Choroid plexus epithelial cell (primary cell): ENCODE measurements around the gene JAG2.

Experiments
- DNase-seq: peaks from one replicate; pipeline ENCODE4 v3.0.0-alpha.2; 2010; ENCODE audit warnings: low read depth
- H3K4me3 ChIP-seq: 2 replicates; pipeline ENCODE4 v1.5.1; 2011; ENCODE audit warnings: low read depth, mild to moderate bottlenecking, control low read depth, low read length, moderate library complexity
- CTCF ChIP-seq: conservative IDR thresholded peaks from 2 replicates; pipeline ENCODE4 v1.5.1; 2011; ENCODE audit warnings: low read depth, mild to moderate bottlenecking, control low read depth, inconsistent platforms, low read length, moderate library complexity

JAG2 gene

DNA sequence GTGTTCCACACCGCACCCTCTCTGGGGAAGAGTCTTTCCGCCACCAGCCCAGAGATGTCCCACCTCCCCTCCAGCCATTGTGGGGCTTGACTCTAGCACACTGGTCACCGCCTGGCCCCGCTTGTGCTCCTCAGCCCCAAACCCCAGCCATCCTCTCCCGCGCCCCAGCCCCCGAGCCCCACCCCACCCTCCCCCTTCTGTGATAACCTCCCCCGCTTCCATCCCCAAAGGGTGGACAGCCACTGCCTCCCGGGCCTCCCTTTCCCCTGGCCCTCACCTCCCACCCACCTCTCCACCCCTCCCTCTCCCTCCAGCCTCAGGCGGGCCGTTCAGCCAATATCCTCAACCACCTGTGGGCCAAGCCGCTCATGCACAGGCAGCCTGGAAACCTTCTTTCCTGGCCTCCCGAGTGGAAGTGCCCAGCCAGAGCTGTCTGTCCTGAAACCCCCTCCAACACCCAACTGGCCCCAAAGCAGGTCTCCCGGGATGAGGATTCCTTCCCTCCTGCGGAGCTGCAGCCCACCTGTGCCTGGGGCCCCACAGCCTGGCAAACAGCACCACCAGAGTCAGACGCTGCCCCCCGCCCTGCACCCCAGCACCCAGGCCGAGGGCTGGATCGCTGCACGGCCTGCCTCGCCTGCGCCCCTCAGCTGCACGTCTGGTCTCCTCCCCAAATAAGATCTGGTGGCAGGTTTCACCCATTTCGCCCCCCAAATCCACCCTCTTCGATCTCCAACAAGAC is 39.6 kb upstream of the JAG2 start:
- no peak overlapping the region for H3K4me3 ChIP-seq
- no peak for DNase-seq
- no peak for TF ChIP-seq CTCF

DNA sequence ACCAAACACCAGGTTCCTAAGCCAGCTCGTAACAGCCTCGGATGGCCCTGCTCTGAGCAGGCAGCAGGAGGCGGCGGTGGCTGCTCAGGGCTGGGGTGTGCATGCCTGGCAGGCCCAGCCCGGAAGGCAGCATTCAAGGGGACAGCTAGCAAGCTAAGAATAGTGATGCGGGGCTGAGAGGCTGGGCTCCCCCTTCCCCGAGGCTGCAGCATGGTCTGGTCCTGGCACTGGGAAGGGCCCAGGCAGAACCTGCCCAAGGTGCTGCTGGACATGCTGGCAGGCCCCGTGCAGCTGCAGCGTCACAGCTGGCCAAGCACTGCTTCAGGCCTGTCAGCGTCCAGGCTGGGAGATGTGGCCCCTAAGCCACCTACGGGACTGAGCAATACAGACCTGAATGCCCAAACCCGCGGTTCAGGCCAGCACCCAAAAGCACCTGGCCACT is 38.9 kb upstream of the JAG2 start:
- peak; percentile 27 for TF ChIP-seq CTCF

GRCh38 chr14:105206873-105207272 is 38.3 kb upstream of the JAG2 start:
- no peak for DNase-seq
- no peak overlapping the region for H3K4me3 ChIP-seq
- no peak for TF ChIP-seq CTCF

More for the DNA sequence above, 38.9 kb upstream of the JAG2 start:
- no peak overlapping the region for H3K4me3 ChIP-seq
- DNase-seq = no peak

GRCh38 chr14:105205673-105206208 is 37.2 kb upstream of the JAG2 start:
- H3K4me3 ChIP-seq = no peak overlapping the region
- DNase-seq = no peak
- TF ChIP-seq CTCF = no peak

GRCh38 chr14:105204931-105205672 is 36.5 kb upstream of the JAG2 start:
- no peak for TF ChIP-seq CTCF
- no peak overlapping the region for H3K4me3 ChIP-seq
- no peak for DNase-seq

DNA sequence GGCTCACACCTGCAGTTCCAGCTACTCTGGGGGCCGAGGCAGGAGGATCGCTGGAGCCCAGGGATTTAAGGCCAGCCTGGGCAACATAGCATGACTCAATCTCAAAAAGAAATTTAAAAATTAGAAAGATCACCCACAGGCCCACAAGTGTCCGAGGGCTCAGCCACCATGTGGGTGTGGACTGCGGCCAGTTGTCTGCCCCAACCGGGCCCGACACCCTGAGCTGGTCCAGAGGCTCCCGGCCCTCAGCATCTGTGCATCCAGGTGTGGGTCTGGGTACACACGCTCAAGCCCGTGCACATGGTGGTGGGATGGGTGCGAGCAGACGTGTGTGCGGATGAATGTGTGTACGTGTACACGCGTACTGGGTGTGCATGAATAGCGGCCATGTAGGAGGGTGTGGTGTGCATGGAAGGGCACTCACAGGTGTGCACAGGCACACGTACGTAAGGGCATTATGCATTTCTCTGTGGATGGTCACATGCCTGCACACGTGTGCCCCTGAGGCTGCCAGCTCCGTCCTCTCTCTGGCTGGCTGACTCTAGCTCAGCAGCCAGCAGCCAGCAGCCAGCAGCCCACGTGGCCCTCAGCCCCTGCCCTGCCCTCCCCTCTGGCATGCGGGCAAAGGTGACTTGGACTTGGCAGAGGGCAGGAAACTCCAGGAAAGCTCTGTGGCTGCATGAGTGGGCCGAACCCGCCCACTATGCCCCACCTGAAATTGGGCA is 35.8 kb upstream of the JAG2 start:
- no peak overlapping the region for H3K4me3 ChIP-seq
- TF ChIP-seq CTCF = no peak
- DNase-seq = no peak
